Omental fat pad (tissue), 4 donors: Measurements from ENCODE around the gene MET. TPM values are rescaled to one million over a fixed set of nuclear protein-coding genes. Genes with fewer than 3 reads are reported as not detected.

Source experiments
- ATAC-seq: fragments of 150-250 bp; one replicate; pipeline ENCODE4 v1.9.1; 2016; ENCODE audit warnings: mild to moderate bottlenecking, moderate library complexity; ENCODE audit not compliant: low FRiP score
- DNase-seq: peaks from one replicate; pipeline ENCODE4 v3.0.0-alpha.2; 2019; ENCODE audit warnings: low spot score
- CTCF ChIP-seq, 3 donors: fragments of 450-650 bp; IDR thresholded peaks; one replicate each; pipeline ENCODE4 v1.5.1; 2016 to 2017; ENCODE audit warnings: antibody characterized with exemption in 3 of 3, mild to moderate bottlenecking in 3 of 3, moderate library complexity in 2 of 3
- total RNA-seq, 4 donors: library from RNA; depleted of rRNA; stranded (reverse); fragments of >200 nt; gene quantifications; one replicate each; pipeline ENCODE4 v1.1.0, GENCODE V29; 2016

Gene MET
- total RNA-seq, 4 donors from 2014 or later: 24.9 to 92.4 (median 54.4) TPM

GRCh38 chr7:116698396-116698795 is 26.4 kb downstream of the MET start:
- no peak for ATAC-seq
- no peak for DNase-seq
- no peak for TF ChIP-seq CTCF (IDR thresholded peaks at IDR 0.05)

DNA sequence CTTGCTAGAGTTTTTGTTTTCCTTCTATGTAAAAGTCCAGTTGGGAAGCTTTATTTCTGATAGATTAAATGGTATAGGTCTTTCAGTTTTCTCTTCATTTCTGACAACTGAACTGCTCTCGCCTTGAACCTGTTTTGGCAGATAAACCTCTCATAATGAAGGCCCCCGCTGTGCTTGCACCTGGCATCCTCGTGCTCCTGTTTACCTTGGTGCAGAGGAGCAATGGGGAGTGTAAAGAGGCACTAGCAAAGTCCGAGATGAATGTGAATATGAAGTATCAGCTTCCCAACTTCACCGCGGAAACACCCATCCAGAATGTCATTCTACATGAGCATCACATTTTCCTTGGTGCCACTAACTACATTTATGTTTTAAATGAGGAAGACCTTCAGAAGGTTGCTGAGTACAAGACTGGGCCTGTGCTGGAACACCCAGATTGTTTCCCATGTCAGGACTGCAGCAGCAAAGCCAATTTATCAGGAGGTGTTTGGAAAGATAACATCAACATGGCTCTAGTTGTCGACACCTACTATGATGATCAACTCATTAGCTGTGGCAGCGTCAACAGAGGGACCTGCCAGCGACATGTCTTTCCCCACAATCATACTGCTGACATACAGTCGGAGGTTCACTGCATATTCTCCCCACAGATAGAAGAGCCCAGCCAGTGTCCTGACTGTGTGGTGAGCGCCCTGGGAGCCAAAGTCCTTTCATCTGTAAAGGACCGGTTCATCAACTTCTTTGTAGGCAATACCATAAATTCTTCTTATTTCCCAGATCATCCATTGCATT is 27.1 kb downstream of the MET start:
- no peak for TF ChIP-seq CTCF (IDR thresholded peaks at IDR 0.05)
- DNase-seq (no peak), ATAC-seq (no peak)

DNA sequence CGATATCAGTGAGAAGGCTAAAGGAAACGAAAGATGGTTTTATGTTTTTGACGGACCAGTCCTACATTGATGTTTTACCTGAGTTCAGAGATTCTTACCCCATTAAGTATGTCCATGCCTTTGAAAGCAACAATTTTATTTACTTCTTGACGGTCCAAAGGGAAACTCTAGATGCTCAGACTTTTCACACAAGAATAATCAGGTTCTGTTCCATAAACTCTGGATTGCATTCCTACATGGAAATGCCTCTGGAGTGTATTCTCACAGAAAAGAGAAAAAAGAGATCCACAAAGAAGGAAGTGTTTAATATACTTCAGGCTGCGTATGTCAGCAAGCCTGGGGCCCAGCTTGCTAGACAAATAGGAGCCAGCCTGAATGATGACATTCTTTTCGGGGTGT is 27.7 kb downstream of the MET start:
- ATAC-seq: no peak
- TF ChIP-seq CTCF (IDR thresholded peaks at IDR 0.05): no peak
- DNase-seq: no peak

GRCh38 chr7:116702046-116702785 is 30.2 kb downstream of the MET start:
- no peak for TF ChIP-seq CTCF (IDR thresholded peaks at IDR 0.05)
- ATAC-seq (no peak), DNase-seq (no peak)

- ATAC-seq (no peak), DNase-seq (no peak)
- no peak for TF ChIP-seq CTCF (IDR thresholded peaks at IDR 0.05)
Observed at GRCh38 chr7:116704650-116705228, 32.7 kb downstream of the MET start.

DNA sequence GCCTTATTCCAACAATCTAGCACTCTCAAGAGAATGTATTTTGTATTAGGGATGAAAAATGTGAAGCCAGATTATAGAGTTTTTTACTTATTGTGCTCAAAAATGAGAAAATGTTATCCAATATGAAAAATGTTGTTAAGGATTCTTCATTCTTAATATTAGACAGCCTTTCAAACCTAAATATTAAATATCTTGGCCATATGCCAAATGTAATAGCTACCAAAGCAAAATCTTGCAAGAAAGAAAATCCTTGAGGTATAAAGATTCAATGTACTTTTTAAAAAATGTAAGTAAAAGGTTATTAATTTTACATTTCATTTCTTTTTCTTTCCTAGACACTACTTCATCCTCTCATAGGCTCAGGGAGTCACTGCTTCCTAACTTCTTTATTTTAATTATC is 33.4 kb downstream of the MET start:
- DNase-seq: no peak
- no peak for TF ChIP-seq CTCF (IDR thresholded peaks at IDR 0.05)
- no peak for ATAC-seq
